Measurements from ENCODE around the gene HERPUD1.

Gene HERPUD1

GRCh38 chr16:56921571-56921970 is 10.4 kb upstream of the HERPUD1 start:
- TF ChIP-seq CTCF (IDR thresholded peaks at IDR 0.05) = no peak

GRCh38 chr16:56923481-56924091 is 8.4 kb upstream of the HERPUD1 start:
- no peak for TF ChIP-seq CTCF (IDR thresholded peaks at IDR 0.05)

GRCh38 chr16:56927471-56927870 is 4.5 kb upstream of the HERPUD1 start:
- no peak for TF ChIP-seq CTCF (IDR thresholded peaks at IDR 0.05)

- no peak for TF ChIP-seq CTCF (IDR thresholded peaks at IDR 0.05)
Observed at GRCh38 chr16:56929639-56930038, 2.3 kb upstream of the HERPUD1 start.

- no peak for TF ChIP-seq CTCF (IDR thresholded peaks at IDR 0.05)
Observed at GRCh38 chr16:56930486-56931270, 1.3 kb upstream of the HERPUD1 start.

GRCh38 chr16:56931271-56931891 is 561 bp upstream of the HERPUD1 start:
- no peak for TF ChIP-seq CTCF (IDR thresholded peaks at IDR 0.05)

- no peak for TF ChIP-seq CTCF (IDR thresholded peaks at IDR 0.05)
Observed at GRCh38 chr16:56932721-56933619, 1.0 kb downstream of the HERPUD1 start.
